ENCODE measurements around the gene WDR11.

WDR11 gene

DNA sequence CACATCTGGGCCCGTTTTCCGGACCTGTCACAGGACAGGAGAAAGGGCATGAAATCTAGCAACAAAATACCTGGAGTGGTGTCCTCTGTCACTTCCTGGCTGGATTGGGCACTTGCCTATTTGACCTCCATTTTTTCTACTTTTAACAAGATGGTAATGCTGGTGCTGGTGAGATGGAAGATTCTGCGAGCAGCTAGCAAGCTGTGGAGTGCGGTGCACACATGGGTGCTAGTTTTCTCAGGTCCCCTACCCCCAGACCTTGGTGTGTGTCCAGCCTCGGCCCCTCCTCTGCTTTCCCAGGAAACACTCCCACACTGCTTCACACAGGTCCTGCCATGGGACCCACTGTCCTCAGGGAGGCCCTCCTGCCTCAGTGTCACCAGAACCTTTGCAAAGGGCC lies 87.7 kb downstream of the WDR11 start:
- no peak overlapping the region for H2BK15ac ChIP-seq (ENCODE audit: low read depth, poor library complexity, severe bottlenecking)
- H3K14ac ChIP-seq (ENCODE audit: low read length in 2 of 2) = peak overlapping the region in 1 of 2 experiments; percentile 45
- H2AK5ac ChIP-seq (ENCODE audit: low read length, severe bottlenecking) = no peak overlapping the region
- H3K36me3 ChIP-seq (ENCODE audit: control insufficient read depth in 1 of 2, insufficient read depth in 2 of 2, low read depth in 1 of 2, low read length in 2 of 2) = no peaks in the 10 kb centered on the region
- H3K18ac ChIP-seq (ENCODE audit: low read depth in 1 of 2, low read length in 2 of 2) = no peak overlapping the region
- H3K9me3 ChIP-seq (ENCODE audit: control insufficient read depth, low read length) = peaks cover 10% of the 10 kb centered on the region
- no peak overlapping the region for H3K4me2 ChIP-seq (ENCODE audit: low read length, poor library complexity, severe bottlenecking)
- H3K4ac ChIP-seq (ENCODE audit: low read depth in 1 of 2, low read length in 2 of 2) = no peak overlapping the region
- no peak overlapping the region for H3K27ac ChIP-seq (ENCODE audit: low read length, poor library complexity, severe bottlenecking)
- peak overlapping the region in 1 of 2 experiments; percentile 85 for H3K23ac ChIP-seq (ENCODE audit: low read length in 2 of 2)
- H2BK12ac ChIP-seq (ENCODE audit: low read length in 2 of 2) = no peak overlapping the region
- no peak overlapping the region for H4K91ac ChIP-seq (ENCODE audit: low read length)
- no peak overlapping the region for H3K9ac ChIP-seq (ENCODE audit: low read length)
- DNase-seq = no peak
- no peak overlapping the region for H4K8ac ChIP-seq (ENCODE audit: low read length)
- no peak overlapping the region for H2AFZ ChIP-seq (ENCODE audit: low read depth, low read length)
- no peak overlapping the region for H2BK5ac ChIP-seq (ENCODE audit: low read depth, low read length, poor library complexity, severe bottlenecking)
- H3K27me3 ChIP-seq (ENCODE audit: control insufficient read depth in 1 of 2, insufficient read depth in 1 of 2, low read length in 2 of 2) = peaks cover 0 to 15% of the 10 kb centered on the region in 2 experiments
- H3K79me1 ChIP-seq (replicated peaks; ENCODE audit: low read length, poor library complexity, severe bottlenecking) = no peaks in the 10 kb centered on the region
- H3K4me1 ChIP-seq (ENCODE audit: control insufficient read depth, insufficient read depth, low read depth, low read length) = peaks cover 2% of the 10 kb centered on the region
- WGBS = 94% methylated on average over 5 of the region's 5 CpGs
- H3K4me3 ChIP-seq (ENCODE audit: insufficient read depth in 1 of 2, low read depth in 1 of 2, low read length in 2 of 2) = no peak overlapping the region
- H2BK120ac ChIP-seq (ENCODE audit: low read depth, low read length) = no peak overlapping the region

DNA sequence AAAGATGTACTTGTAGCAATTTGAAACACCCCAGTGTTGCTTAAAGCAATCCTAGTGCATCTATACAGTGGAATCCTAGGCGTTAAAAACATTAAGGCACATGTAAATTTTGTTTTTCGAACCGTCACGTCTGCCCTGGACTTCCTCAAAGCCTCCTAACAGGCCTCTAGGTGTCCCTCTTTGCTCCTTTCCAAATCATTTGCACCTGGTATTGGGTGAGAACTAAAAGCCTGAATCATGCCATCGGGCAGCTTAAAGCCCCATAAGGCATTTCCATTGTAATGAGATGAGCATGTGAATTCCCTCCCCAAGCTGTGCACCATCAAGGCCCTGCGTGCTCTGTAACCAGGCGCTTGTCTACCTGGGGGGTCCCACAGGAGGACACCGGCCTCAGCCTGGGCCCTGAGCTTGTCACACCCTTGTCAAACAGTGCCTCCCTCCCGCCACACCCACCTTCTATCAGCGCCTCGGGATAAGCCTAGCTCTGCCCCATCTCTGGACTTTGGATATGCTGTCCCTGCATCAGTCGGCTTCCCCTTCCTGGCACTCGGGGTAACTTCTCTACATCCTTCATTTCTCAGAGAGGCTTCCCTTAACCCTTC lies 89.2 kb downstream of the WDR11 start:
- Histone ChIP-seq H3K14ac (ENCODE audit: low read length in 2 of 2) (no peak overlapping the region), H3K27ac (ENCODE audit: low read length, poor library complexity, severe bottlenecking) (no peak overlapping the region), H3K4me1 (ENCODE audit: control insufficient read depth, insufficient read depth, low read depth, low read length) (peaks cover 2% of the 10 kb centered on the region), H2BK12ac (ENCODE audit: low read length in 2 of 2) (no peak overlapping the region), H4K91ac (ENCODE audit: low read length) (no peak overlapping the region), H4K8ac (ENCODE audit: low read length) (no peak overlapping the region), H2AK5ac (ENCODE audit: low read length, severe bottlenecking) (no peak overlapping the region), H3K18ac (ENCODE audit: low read depth in 1 of 2, low read length in 2 of 2) (no peak overlapping the region), H3K36me3 (ENCODE audit: control insufficient read depth in 1 of 2, insufficient read depth in 2 of 2, low read depth in 1 of 2, low read length in 2 of 2) (no peaks in the 10 kb centered on the region), H2BK5ac (ENCODE audit: low read depth, low read length, poor library complexity, severe bottlenecking) (no peak overlapping the region), H2AFZ (ENCODE audit: low read depth, low read length) (no peak overlapping the region), H3K9me3 (ENCODE audit: control insufficient read depth, low read length) (peaks cover 10% of the 10 kb centered on the region), H3K27me3 (ENCODE audit: control insufficient read depth in 1 of 2, insufficient read depth in 1 of 2, low read length in 2 of 2) (peaks cover 0 to 15% of the 10 kb centered on the region in 2 experiments), H3K23ac (ENCODE audit: low read length in 2 of 2) (no peak overlapping the region), H3K79me1 (replicated peaks; ENCODE audit: low read length, poor library complexity, severe bottlenecking) (no peaks in the 10 kb centered on the region), H3K4me2 (ENCODE audit: low read length, poor library complexity, severe bottlenecking) (no peak overlapping the region), H2BK15ac (ENCODE audit: low read depth, poor library complexity, severe bottlenecking) (no peak overlapping the region), H3K4me3 (ENCODE audit: insufficient read depth in 1 of 2, low read depth in 1 of 2, low read length in 2 of 2) (no peak overlapping the region), H3K9ac (ENCODE audit: low read length) (no peak overlapping the region), H3K4ac (ENCODE audit: low read depth in 1 of 2, low read length in 2 of 2) (no peak overlapping the region), H2BK120ac (ENCODE audit: low read depth, low read length) (no peak overlapping the region)
- no peak for DNase-seq
- WGBS = 43% methylated on average over 13 of the region's 13 CpGs

- Histone ChIP-seq H2AFZ (ENCODE audit: low read depth, low read length) (no peak overlapping the region), H3K36me3 (ENCODE audit: control insufficient read depth in 1 of 2, insufficient read depth in 2 of 2, low read depth in 1 of 2, low read length in 2 of 2) (no peaks in the 10 kb centered on the region), H2BK120ac (ENCODE audit: low read depth, low read length) (no peak overlapping the region), H3K9me3 (ENCODE audit: control insufficient read depth, low read length) (peaks cover 5% of the 10 kb centered on the region), H2BK5ac (ENCODE audit: low read depth, low read length, poor library complexity, severe bottlenecking) (no peak overlapping the region), H4K8ac (ENCODE audit: low read length) (no peak overlapping the region), H3K27ac (ENCODE audit: low read length, poor library complexity, severe bottlenecking) (no peak overlapping the region), H3K4me3 (ENCODE audit: insufficient read depth in 1 of 2, low read depth in 1 of 2, low read length in 2 of 2) (no peak overlapping the region), H2AK5ac (ENCODE audit: low read length, severe bottlenecking) (no peak overlapping the region), H3K4me1 (ENCODE audit: control insufficient read depth, insufficient read depth, low read depth, low read length) (peaks cover 3% of the 10 kb centered on the region), H3K27me3 (ENCODE audit: control insufficient read depth in 1 of 2, insufficient read depth in 1 of 2, low read length in 2 of 2) (peaks cover 0 to 15% of the 10 kb centered on the region in 2 experiments), H3K79me1 (replicated peaks; ENCODE audit: low read length, poor library complexity, severe bottlenecking) (no peaks in the 10 kb centered on the region), H2BK15ac (ENCODE audit: low read depth, poor library complexity, severe bottlenecking) (no peak overlapping the region), H3K4ac (ENCODE audit: low read depth in 1 of 2, low read length in 2 of 2) (no peak overlapping the region), H4K91ac (ENCODE audit: low read length) (no peak overlapping the region), H2BK12ac (ENCODE audit: low read length in 2 of 2) (no peak overlapping the region), H3K23ac (ENCODE audit: low read length in 2 of 2) (no peak overlapping the region), H3K4me2 (ENCODE audit: low read length, poor library complexity, severe bottlenecking) (no peak overlapping the region), H3K14ac (ENCODE audit: low read length in 2 of 2) (no peak overlapping the region), H3K18ac (ENCODE audit: low read depth in 1 of 2, low read length in 2 of 2) (no peak overlapping the region), H3K9ac (ENCODE audit: low read length) (no peak overlapping the region)
- WGBS = 88% methylated on average over 3 of the region's 5 CpGs
- DNase-seq = no peak
These were observed 90.3 kb downstream of the WDR11 start for GRCh38 chr10:120941501-120941900.

- Histone ChIP-seq H2BK12ac (ENCODE audit: low read length in 2 of 2) (no peak overlapping the region), H3K79me1 (replicated peaks; ENCODE audit: low read length, poor library complexity, severe bottlenecking) (no peaks in the 10 kb centered on the region), H3K18ac (ENCODE audit: low read depth in 1 of 2, low read length in 2 of 2) (no peak overlapping the region), H4K91ac (ENCODE audit: low read length) (no peak overlapping the region), H2BK5ac (ENCODE audit: low read depth, low read length, poor library complexity, severe bottlenecking) (no peak overlapping the region), H3K4ac (ENCODE audit: low read depth in 1 of 2, low read length in 2 of 2) (no peak overlapping the region), H3K27me3 (ENCODE audit: control insufficient read depth in 1 of 2, insufficient read depth in 1 of 2, low read length in 2 of 2) (peaks cover 0 to 15% of the 10 kb centered on the region in 2 experiments), H3K23ac (ENCODE audit: low read length in 2 of 2) (no peak overlapping the region), H3K9me3 (ENCODE audit: control insufficient read depth, low read length) (no peaks in the 10 kb centered on the region), H3K27ac (ENCODE audit: low read length, poor library complexity, severe bottlenecking) (no peak overlapping the region), H3K14ac (ENCODE audit: low read length in 2 of 2) (no peak overlapping the region), H3K4me1 (ENCODE audit: control insufficient read depth, insufficient read depth, low read depth, low read length) (peaks cover 3% of the 10 kb centered on the region), H2AFZ (ENCODE audit: low read depth, low read length) (no peak overlapping the region), H2BK120ac (ENCODE audit: low read depth, low read length) (no peak overlapping the region), H2BK15ac (ENCODE audit: low read depth, poor library complexity, severe bottlenecking) (no peak overlapping the region), H2AK5ac (ENCODE audit: low read length, severe bottlenecking) (no peak overlapping the region), H4K8ac (ENCODE audit: low read length) (peak overlapping the region; percentile 71), H3K4me3 (ENCODE audit: insufficient read depth in 1 of 2, low read depth in 1 of 2, low read length in 2 of 2) (peak overlapping the region in 1 of 2 experiments; percentile 41), H3K9ac (ENCODE audit: low read length) (peak overlapping the region; percentile 75), H3K4me2 (ENCODE audit: low read length, poor library complexity, severe bottlenecking) (peak overlapping the region; percentile 46), H3K36me3 (ENCODE audit: control insufficient read depth in 1 of 2, insufficient read depth in 2 of 2, low read depth in 1 of 2, low read length in 2 of 2) (no peaks in the 10 kb centered on the region)
- peak; percentile 76 for DNase-seq
- 25% methylated on average over 20 of the region's 23 CpGs for WGBS
These were observed 91.7 kb downstream of the WDR11 start for GRCh38 chr10:120942806-120943413.

Data from mesenchymal stem cell (in vitro differentiated cells and primary cell).